Tibial nerve (tissue), 4 donors: ENCODE results near the gene PGPEP1.

Experiments used
- CTCF ChIP-seq, 5 experiments: fragments of 200-600 bp in 3 of 5; fragments of 450-650 bp in 2 of 5; sonication (generic) in 3 of 5; IDR thresholded peaks; one replicate each; pipeline ENCODE4 v1.5.1; 2016 to 2019; ENCODE audit warnings: antibody characterized with exemption in 5 of 5, mild to moderate bottlenecking in 3 of 5, moderate library complexity in 2 of 5
- EP300 ChIP-seq, 2 donors: sonication (generic); formaldehyde crosslinking; IDR thresholded peaks; one replicate each; pipeline ENCODE4 v1.6.1; 2017; ENCODE audit warnings: antibody characterized with exemption in 2 of 2, mild to moderate bottlenecking in 1 of 2
- POLR2A ChIP-seq, 2 donors: fragments of 450-650 bp; IDR thresholded peaks; one replicate each; pipeline ENCODE4 v1.6.1; 2017; ENCODE audit warnings: antibody characterized with exemption in 2 of 2, mild to moderate bottlenecking in 2 of 2, moderate library complexity in 2 of 2

DNA sequence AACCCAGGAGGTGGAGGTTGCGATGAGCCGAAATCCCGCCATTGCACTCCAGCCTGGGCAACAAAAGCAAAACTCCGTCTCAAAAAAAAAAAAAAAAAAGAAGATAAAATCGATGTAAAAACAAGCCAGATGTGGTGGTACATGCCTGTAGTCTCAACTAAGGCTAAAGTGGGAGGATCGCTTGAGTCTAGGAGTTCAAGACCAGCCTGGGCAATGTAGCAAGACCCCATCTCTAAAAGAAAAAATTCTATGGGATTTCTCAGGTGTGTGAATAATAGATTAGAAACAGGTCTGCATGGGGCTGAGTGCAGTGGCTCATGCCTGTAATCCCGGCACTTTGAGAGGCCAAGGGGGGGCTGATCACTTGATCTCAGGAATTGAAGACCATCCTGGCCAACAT, 11.1 kb downstream of the PGPEP1 start:
- TF ChIP-seq POLR2A (IDR thresholded peaks at IDR 0.05) (no peak), EP300 (IDR thresholded peaks at IDR 0.05) (no peak), CTCF (IDR thresholded peaks at IDR 0.05) (no peak)
